HL-60 (cell line): Measurements from ENCODE around the gene SHE.

Experiments
- CTCF ChIP-seq: IDR thresholded peaks from one replicate; pipeline ENCODE4 v1.5.1; 2011; ENCODE audit warnings: low read length, control low read depth, inconsistent platforms; ENCODE audit not compliant: insufficient read depth
- POLR2AphosphoS5 ChIP-seq: IDR thresholded peaks from 2 replicates; pipeline ENCODE4 v1.6.1; 2012; ENCODE audit warnings: low read depth

GRCh38 chr1:154493276-154493675 lies 8.9 kb downstream of the SHE start:
- TF ChIP-seq CTCF, result no peak
- TF ChIP-seq POLR2AphosphoS5, result no peak
